K562 (cell line): ENCODE data around the gene PRDX1. TPM values are rescaled to one million over a fixed set of nuclear protein-coding genes. Genes with fewer than 3 reads are reported as not detected.

Experiments
- BRF2 ChIP-seq: IDR thresholded peaks from 3 replicates; pipeline ENCODE4 v1.6.1; 2011; ENCODE audit warnings: borderline replicate concordance, mild to moderate bottlenecking; ENCODE audit not compliant: insufficient read length, insufficient read depth
- CBFA2T2 ChIP-seq: fragments of 450-650 bp; conservative IDR thresholded peaks from 2 replicates; pipeline ENCODE4 v1.6.1; 2017; ENCODE audit warnings: mild to moderate bottlenecking
- CXXC5 ChIP-seq: fragments of 250-450 bp; sonication (Bioruptor Pico); IDR thresholded peaks from 2 replicates; pipeline ENCODE4 v1.8.0; 2022; ENCODE audit warnings: inconsistent platforms, mild to moderate bottlenecking, moderate library complexity
- EWSR1 ChIP-seq: fragments of 450-650 bp; IDR thresholded peaks from 2 replicates; pipeline ENCODE4 v1.6.1; 2018; ENCODE audit warnings: borderline replicate concordance, mild to moderate bottlenecking, low read depth, moderate library complexity; ENCODE audit not compliant: partially characterized antibody
- FOXK2 ChIP-seq, 2 experiments: fragments of 450-650 bp; IDR thresholded peaks in 1 of 2; conservative IDR thresholded peaks in 1 of 2; 2 replicates each; pipeline ENCODE4 v1.6.1; 2016; ENCODE audit warnings: low read depth in 2 of 2, mild to moderate bottlenecking in 1 of 2
- HOXB6 ChIP-seq: fragments of 250-450 bp; sonication (Bioruptor Pico); IDR thresholded peaks from 2 replicates; pipeline ENCODE4 v1.5.1; 2022; ENCODE audit warnings: mild to moderate bottlenecking, borderline replicate concordance
- MAFG ChIP-seq: fragments of 450-650 bp; conservative IDR thresholded peaks from 2 replicates; pipeline ENCODE4 v1.6.1; 2016; ENCODE audit warnings: missing genetic modification characterization, missing compliant biosample characterization
- MBD2 ChIP-seq: sonication (generic); IDR thresholded peaks from 2 replicates; pipeline ENCODE4 v1.6.1; 2016; ENCODE audit warnings: low read depth, borderline replicate concordance
- MXI1 ChIP-seq: IDR thresholded peaks from 2 replicates; pipeline ENCODE4 v1.6.1; 2011; ENCODE audit warnings: low read depth, mild to moderate bottlenecking, improper control_type of control experiment, low read length
- NFIX ChIP-seq: fragments of 250-450 bp; sonication (Bioruptor Pico); IDR thresholded peaks from 2 replicates; pipeline ENCODE4 v1.4.0; 2020; ENCODE audit warnings: low read depth, mild to moderate bottlenecking, moderate library complexity
- PHF21A ChIP-seq: fragments of 450-650 bp; IDR thresholded peaks from 2 replicates; pipeline ENCODE4 v1.6.1; 2017; ENCODE audit warnings: low read depth, borderline replicate concordance
- RBM15 ChIP-seq: fragments of 200-400 bp; formaldehyde crosslinking; IDR thresholded peaks from 2 replicates; pipeline ENCODE4 v1.6.1; 2018; ENCODE audit warnings: mild to moderate bottlenecking, low read length, moderate library complexity; ENCODE audit not compliant: insufficient read depth
- RUNX1 ChIP-seq: sonication (generic); IDR thresholded peaks from 2 replicates; pipeline ENCODE4 v1.6.1; 2016; ENCODE audit warnings: antibody characterized with exemption, low read depth
- SMARCA4 ChIP-seq: fragments of 450-650 bp; IDR thresholded peaks from 2 replicates; pipeline ENCODE4 v1.6.1; 2016
- SMC3 ChIP-seq: conservative IDR thresholded peaks from 2 replicates; pipeline ENCODE4 v1.6.1; 2011; ENCODE audit warnings: low read depth, low read length, improper control_type of control experiment; ENCODE audit not compliant: insufficient read depth
- TFAM ChIP-seq: fragments of 250-450 bp; sonication (Bioruptor Pico); conservative IDR thresholded peaks from 2 replicates; pipeline ENCODE4 v1.5.0; 2021; ENCODE audit warnings: mild to moderate bottlenecking, moderate library complexity
- ZNF174 ChIP-seq: fragments of 250-450 bp; sonication (Bioruptor Pico); IDR thresholded peaks from 2 replicates; pipeline ENCODE4 v1.4.0; 2020; ENCODE audit warnings: mild to moderate bottlenecking
- ZNF551 ChIP-seq: fragments of 250-450 bp; sonication (Bioruptor Pico); IDR thresholded peaks from 2 replicates; pipeline ENCODE4 v1.5.0; 2021; ENCODE audit warnings: mild to moderate bottlenecking, moderate library complexity
- ZNF764 ChIP-seq: fragments of 250-450 bp; sonication (Bioruptor Pico); IDR thresholded peaks from 2 replicates; pipeline ENCODE4 v1.4.0; 2020; ENCODE audit warnings: low read depth, mild to moderate bottlenecking, moderate library complexity
- polyA plus RNA-seq, 8 experiments: library from polyadenylated mRNA; depleted of rRNA in 4 of 8; stranded (reverse) in 5 of 8; unstranded in 3 of 8; fragments of >200 nt; fragmentation: Nextera tagmentation in 2 of 8; fragmentation: Illumina TruSeq in 1 of 8; extraction: Ambion mirVana in 2 of 8; extraction: Trizol in 1 of 8; gene quantifications; 2 replicates each; pipeline versions ENCODE4 v1.2.1 to v1.2.3, GENCODE V29; 2011 to 2014; ENCODE audit warnings: inconsistent platforms in 1 of 8, missing spikeins in 1 of 8
- total RNA-seq, 7 experiments: library from RNA; depleted of rRNA in 6 of 7; stranded (reverse); fragments of >200 nt in 6 of 7; fragmentation: Illumina TruSeq in 2 of 7; extraction: Trizol in 2 of 7; gene quantifications; 2 replicates each; pipeline versions ENCODE4 v1.2.1 to v1.2.3, GENCODE V29; 2011 to 2021; ENCODE audit warnings: low replicate concordance in 1 of 7
- TF ChIP-seq, protein P1 (sequence below): fragments of 250-450 bp; sonication (Bioruptor Pico); IDR thresholded peaks from 2 replicates; pipeline ENCODE4 v1.4.0; 2020; ENCODE audit warnings: mild to moderate bottlenecking, moderate library complexity
- TF ChIP-seq, protein P2 (sequence below): sonication (generic); formaldehyde crosslinking; IDR thresholded peaks from 2 replicates; pipeline ENCODE4 v1.8.1; 2023; ENCODE audit warnings: mild to moderate bottlenecking, missing genetic modification reagents

PRDX1 gene
- total and polyA plus RNA-seq, 9 of the 15 experiments (the other 6 are each of a cell fraction or from before 2014, with no cell fraction given): 748 to 2,388 (median 1,045) TPM

DNA sequence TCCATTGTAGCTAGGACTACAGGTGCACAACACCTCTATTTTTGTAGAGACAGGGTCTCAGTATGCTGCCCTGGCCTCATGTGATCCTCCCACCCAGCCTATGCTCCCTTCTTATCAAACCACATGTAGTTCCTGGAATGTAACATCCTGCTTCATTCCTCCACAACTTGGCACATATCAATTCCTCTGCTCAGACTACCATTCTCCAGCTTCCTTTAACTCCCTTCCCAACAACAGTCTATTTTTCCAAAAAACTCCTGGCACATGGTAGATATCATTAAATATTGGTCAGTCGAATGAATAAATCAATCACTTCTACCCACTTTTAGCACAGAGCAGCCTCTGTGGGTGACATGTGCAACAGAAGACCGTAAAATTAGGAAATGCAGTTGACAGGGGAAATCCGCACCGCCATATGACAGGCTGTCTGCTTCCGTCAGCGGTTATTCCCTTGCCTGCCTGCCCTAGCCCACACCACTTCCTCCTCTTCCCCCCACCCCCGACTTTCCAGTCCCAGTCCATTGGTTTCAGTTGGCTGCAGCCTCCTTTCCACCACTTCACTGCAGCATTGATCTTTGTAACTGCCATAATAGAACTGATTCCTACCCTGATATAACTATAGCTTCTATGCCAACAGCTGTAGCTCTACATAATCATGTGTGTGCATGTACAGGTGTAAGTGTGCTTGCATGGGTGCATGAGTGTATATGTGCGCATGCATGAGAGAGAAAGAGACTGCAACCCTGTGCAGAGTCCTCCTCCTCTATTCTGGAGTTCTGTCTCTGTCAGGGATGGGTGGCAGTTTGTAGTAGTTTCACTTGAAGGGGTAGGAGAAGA lies 22.1 kb upstream of the PRDX1 start (continued):
- TF ChIP-seq ZNF551 (CRISPR knock-in tag): no peak
- TF ChIP-seq SMARCA4: peak; percentile 30; the same call in 1 of the 2 replicates
- no peak for TF ChIP-seq BRF2
- no peak for TF ChIP-seq PHF21A
- no peak for TF ChIP-seq RBM15
- no peak for TF ChIP-seq MAFG (tag)
- TF ChIP-seq MXI1: no peak
- no peak for TF ChIP-seq CBFA2T2
- TF ChIP-seq CXXC5: no peak
- no peak for TF ChIP-seq TFAM (CRISPR knock-in tag)
- TF ChIP-seq SMC3: no peak
- no peak for TF ChIP-seq MBD2
- no peak for TF ChIP-seq FOXK2 (conservative IDR thresholded peaks at IDR 0.05 in 1 of 2, IDR thresholded peaks at IDR 0.05 in 1 of 2; ENCODE audit: low read depth in 2 of 2)
- TF ChIP-seq ZNF764 (CRISPR knock-in tag): no peak
- TF ChIP-seq NFIX: no peak
- TF ChIP-seq EWSR1: no peak
- no peak for TF ChIP-seq ZNF174
- TF ChIP-seq, protein P1, sequence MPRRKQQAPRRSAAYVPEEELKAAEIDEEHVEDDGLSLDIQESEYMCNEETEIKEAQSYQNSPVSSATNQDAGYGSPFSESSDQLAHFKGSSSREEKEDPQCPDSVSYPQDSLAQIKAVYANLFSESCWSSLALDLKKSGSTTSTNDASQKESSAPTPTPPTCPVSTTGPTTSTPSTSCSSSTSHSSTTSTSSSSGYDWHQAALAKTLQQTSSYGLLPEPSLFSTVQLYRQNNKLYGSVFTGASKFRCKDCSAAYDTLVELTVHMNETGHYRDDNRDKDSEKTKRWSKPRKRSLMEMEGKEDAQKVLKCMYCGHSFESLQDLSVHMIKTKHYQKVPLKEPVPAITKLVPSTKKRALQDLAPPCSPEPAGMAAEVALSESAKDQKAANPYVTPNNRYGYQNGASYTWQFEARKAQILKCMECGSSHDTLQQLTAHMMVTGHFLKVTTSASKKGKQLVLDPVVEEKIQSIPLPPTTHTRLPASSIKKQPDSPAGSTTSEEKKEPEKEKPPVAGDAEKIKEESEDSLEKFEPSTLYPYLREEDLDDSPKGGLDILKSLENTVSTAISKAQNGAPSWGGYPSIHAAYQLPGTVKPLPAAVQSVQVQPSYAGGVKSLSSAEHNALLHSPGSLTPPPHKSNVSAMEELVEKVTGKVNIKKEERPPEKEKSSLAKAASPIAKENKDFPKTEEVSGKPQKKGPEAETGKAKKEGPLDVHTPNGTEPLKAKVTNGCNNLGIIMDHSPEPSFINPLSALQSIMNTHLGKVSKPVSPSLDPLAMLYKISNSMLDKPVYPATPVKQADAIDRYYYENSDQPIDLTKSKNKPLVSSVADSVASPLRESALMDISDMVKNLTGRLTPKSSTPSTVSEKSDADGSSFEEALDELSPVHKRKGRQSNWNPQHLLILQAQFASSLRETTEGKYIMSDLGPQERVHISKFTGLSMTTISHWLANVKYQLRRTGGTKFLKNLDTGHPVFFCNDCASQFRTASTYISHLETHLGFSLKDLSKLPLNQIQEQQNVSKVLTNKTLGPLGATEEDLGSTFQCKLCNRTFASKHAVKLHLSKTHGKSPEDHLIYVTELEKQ (CRISPR knock-in tag): no peak
- no peak for TF ChIP-seq RUNX1
- TF ChIP-seq, protein P2, sequence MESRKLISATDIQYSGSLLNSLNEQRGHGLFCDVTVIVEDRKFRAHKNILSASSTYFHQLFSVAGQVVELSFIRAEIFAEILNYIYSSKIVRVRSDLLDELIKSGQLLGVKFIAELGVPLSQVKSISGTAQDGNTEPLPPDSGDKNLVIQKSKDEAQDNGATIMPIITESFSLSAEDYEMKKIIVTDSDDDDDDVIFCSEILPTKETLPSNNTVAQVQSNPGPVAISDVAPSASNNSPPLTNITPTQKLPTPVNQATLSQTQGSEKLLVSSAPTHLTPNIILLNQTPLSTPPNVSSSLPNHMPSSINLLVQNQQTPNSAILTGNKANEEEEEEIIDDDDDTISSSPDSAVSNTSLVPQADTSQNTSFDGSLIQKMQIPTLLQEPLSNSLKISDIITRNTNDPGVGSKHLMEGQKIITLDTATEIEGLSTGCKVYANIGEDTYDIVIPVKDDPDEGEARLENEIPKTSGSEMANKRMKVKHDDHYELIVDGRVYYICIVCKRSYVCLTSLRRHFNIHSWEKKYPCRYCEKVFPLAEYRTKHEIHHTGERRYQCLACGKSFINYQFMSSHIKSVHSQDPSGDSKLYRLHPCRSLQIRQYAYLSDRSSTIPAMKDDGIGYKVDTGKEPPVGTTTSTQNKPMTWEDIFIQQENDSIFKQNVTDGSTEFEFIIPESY (CRISPR knock-in tag): no peak
- no peak for TF ChIP-seq HOXB6 (CRISPR knock-in tag)
